Activated T-helper 1 cell treated with Interleukin-2 at 50 U/mL for 16 hours (primary cell): ENCODE results near the gene NDUFA5.
"Not testable (repeated sequence)": the region's sequence is repeated elsewhere in the genome, so short reads cannot be mapped to it uniquely, and the experiment has no call there.

ENCODE experiments used
- DNase-seq: peaks from one replicate; pipeline ENCODE4 v3.0.0-alpha.2; 2020; ENCODE audit warnings: low read depth

NDUFA5 gene

DNA sequence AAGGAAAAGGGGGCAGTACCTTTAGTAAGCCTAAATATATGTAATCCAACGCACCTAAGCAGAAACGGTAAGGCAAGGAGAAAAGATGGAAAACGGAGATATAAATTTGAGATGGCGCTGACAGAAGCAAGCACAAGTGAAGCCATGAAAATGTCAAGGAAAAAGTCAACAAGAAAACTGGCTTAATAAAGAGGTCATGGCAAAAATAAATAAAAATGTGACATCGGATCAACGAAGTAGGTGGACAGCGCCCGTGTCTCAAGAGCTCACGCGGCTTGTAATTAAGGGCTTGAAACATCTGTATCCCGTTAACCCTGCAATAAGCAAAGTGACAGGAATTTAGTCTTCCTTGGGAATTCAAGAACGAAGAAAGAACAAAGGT lies 611 bp downstream of the NDUFA5 start:
- no peak for DNase-seq

DNA sequence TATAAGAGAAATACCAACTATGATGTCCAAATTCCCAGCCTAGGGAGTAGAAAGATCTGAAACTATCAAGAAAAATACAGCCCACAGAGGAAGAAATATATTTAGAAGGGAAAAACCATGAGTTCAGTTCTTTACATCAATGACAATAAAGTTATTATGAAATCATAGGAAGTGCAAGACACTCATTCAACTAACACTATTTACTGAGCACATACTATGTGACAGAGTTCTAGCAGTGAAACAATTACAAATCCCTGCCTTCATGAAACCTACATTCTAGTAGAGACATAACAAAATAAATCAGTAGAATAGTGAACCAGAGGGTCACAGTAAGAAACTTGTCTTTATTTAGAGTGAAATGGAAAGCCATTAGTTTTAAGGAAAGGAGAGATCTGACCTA lies 2.1 kb downstream of the NDUFA5 start:
- no peak for DNase-seq

DNA sequence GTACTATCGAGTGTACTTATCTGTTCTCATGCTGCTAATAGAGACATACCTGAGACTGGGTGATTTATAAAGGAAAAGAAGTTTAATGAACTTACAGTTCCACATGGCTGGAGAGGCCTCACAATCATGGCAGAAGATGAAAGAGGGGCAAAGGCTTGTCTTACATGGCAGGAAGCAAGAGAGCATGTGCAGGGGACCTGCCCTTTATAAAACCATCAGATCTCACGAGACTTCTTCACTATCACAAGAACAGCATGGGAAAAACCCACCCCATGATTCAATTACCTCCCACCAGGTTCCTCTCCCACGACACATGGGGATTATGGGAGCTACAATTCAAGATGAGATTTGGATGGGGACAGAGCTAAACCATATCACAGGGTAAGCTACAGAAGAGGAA lies 4.5 kb downstream of the NDUFA5 start:
- no peak for DNase-seq

DNA sequence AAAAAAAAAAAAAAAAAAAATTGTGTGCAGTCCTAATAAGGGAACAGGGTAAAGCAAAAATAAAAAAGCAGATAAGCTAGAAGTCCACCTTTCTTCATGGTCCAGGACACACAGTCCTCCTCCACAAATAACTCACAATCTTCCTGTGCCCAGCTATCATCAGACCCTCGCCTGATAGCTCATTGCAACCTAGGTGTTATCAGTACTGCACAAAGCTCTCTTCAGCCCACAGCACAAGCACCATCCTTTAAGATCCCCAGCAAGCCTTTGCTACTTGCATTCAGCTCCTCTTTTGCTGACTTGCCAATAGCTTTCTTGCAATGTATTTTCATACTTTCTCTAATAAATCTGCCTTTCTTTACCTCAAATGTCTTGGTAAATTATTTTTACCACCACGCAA lies 5.0 kb downstream of the NDUFA5 start:
- no peak for DNase-seq

DNA sequence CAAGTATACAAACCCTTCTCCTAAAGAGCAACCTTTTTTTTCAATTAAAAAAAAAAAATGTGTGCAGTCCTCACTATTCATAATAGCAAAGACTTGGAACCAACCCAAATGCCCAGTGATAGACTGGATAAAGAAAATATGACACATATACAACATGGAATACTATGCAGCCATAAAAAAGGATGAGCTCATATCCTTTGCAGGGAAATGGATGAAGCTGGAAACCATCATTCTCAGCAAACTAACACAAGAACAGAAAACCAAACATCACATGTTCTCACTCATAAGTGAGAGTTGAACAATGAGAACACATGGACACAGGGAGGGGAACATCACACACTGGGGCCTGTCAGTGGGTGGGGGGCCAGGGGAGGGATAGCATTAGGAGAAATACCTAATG lies 5.5 kb downstream of the NDUFA5 start:
- DNase-seq: not testable (repeated sequence)

DNA sequence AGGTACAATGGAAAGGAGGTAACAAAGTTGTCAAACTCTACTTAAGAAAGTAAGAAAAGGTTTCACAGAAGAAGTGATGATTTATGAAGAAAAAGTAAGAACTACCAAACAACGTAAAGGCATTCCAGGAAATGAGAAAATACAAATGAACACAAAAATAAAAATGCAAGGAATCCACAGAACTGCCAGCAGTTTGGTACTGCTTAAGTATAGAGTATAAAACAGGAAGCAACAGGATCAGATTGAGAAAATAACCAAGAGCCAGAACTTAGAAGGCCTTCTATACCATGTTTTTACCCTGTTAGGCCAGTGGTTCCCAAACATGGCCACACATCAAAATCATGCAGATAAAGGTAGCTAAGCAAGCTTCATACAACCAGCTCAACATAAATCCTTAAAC lies 9.2 kb downstream of the NDUFA5 start:
- no peak for DNase-seq

DNA sequence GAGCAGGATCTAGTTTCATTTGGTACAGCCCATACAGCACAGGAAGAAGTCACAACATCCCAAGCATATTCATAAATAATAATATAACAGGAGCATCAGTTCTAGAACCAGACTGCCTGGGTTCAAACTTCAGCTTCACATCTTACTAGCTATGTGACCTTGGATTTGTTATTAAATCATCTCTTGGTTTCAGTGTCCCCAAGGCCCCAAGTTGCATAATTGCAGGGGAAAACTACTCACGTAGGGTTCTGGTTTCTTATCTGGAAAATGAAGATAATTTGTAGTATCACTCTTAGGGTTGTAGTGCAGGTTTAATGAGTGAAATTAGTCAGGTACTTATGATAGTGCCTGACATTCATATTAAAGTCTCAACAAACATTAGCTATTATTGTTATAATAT lies 17.7 kb downstream of the NDUFA5 start:
- DNase-seq: no peak

DNA sequence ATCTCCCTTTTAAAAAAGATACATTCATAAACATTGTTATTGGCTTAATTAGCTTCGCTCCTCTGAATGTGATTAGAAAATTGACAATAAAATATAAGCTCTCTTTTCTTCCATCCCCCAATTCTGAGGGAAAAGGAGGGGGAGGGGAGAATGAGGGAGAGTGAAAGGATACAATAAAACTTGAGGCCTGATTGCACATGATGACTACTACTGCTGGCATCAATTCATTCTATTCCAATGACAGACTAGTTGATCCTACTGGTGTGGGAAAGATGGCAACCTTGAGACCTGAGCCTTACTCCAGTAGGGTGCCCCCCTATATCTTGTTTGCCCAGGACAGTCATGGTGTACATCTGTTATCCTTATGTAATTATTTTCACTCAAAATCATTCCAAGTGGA lies 18.7 kb downstream of the NDUFA5 start:
- no peak for DNase-seq

DNA sequence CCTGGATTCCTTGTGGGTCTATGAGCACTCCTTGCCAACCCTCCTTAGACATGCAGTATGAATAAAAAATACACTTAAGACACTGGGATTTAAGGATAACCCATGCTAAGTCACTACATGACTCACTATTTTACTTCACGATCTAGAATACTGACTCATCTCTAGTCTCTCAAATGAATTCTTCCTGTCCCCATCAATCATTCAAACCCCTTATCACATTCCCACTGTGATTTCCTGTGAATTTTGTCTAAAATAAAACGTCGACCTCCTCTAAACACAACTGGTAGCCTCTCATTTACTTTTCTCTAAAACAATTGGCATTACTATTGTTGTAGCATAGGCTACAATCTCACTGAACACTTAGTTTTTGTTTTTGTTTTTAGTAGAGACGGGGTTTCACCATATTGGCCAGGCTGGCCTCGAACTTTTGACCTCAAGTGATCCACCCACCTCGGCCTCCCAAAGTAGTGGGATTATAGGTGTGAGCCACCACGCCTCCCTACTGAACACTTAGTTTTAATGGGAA lies 19.4 kb downstream of the NDUFA5 start:
- DNase-seq: no peak

DNA sequence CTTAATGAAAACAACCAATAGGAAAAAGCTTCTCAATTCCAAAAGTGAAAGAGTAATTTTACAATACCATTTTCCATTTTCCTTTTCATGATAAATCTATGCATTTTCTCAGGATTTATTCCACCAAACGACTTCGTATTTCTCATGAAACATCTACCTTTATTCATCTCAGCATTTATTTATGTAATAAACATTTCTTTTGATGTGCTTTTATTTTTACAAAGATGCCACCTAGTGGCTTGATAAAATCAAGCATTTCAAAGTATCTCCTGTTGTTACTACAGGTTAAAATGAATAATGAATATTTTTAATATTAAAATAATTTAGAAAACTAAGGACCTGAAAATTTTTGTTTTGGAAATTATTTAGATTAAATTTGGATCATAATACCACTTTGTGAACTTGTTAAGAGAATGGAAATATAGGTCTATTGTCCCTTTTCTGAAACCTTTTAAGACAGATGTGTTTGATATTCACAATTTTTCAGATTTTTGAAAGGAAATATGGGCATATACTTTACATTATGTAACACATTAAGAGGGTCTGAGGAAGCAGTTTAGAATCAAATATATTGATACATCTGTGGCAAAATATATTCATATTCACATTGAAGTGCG lies 20.5 kb downstream of the NDUFA5 start:
- no peak for DNase-seq

DNA sequence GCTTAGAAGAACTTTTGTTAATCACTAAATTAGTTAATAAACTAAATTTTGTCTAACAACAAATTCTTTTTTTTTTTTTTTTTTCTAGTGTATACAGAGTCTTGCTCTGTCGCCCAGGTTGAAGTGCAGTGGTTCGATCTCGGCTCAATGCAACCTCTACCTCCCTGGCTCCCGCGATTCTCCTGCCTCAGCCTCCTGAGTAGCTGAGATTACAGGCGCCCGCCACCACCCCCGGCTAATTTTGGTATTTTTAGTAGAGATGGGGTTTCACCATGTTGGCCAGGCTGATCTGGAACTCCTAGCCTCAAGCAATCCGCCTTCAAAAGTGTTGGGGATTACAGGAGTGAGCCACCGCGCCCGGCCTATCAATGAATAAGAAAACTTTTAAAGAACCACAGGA lies 22.1 kb downstream of the NDUFA5 start:
- no peak for DNase-seq

DNA sequence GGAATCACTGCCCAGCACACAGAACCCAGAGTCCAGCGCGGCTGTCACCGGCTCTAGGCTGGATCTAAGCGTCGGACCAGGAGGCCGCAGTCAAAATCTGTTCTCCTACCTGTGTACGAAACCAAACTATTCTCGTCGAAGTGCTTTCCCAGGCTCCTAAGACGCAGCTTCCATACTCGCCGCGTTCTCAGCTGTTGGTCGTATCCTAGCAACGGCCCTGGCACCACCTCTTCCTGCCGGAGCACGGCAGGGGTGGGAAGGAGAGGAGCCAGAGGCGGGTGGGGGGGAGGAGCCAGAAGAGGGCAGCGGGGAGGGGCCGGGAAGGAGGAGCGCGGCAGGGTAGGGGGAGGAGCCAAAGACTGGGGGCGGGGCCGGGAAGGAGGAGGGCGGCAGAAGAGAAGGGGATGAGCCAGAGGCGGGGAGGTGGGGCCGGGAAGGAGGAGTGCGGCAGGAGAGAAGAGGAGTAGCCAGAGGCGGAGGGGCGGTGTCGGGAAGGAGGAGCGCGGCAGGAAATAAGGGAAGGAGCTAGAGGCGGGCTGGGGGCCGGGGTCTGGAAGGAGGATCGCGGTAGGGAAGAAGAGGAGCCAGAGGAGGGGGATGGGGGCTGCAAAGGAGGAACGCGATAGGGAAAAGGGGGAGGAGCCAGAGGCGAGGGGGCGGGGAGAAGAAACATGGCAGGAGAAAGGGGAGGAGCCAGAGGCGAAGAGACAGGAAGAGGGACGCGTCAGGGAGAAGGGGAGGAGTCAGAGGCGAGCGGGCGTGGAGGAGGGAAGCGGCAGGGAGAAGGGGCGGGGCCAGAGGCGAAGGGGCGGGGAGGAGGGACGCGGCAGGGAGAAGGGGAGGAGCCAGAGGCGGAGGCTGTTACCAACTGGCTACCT lies 23.0 kb downstream of the NDUFA5 start, which contains the start of gene IQUB:
Gene IQUB (minus strand): TSS at position 213 of the 878 bp plus-strand sequence. CDS start 22,255 bp downstream, outside the sequence.
- DNase-seq: peak; percentile 89

DNA sequence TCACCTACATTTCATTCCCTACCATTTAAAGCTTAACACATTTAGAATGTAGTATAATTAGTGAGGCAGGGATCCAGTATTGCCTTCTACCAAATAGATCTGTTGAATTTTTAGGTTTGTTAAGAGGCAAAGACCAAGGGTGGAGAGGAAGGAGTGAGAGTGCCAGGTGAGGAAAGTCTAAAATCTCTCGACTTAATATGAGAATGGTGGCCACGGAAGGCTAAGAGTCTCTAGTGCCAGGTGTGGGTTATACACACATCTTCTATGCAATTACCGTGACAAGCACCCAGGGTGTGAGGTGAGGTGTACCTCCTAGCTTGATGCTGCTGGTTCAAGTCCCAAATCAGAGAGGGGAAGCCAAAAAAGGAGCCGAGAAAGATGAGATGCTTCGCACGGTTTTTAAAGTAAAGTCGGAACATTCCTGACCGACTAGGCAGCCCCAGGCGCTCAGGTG lies 23.7 kb downstream of the NDUFA5 start:
- DNase-seq: no peak

DNA sequence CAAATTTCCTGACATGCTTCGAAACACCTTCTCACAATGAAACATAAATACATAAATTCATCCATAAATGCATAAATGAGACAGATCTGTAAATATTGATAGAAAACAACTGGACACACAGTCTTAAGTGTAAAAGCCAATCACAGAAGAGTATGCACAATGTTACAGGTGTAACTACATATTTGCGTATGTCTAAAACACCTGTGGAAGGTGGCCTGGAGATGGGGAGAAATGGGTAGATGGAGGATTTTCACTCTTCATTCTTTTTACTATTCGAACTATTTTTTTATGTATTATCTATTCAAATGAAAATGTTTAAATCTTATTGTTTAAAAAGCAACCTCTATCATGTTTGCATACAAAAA lies 24.1 kb downstream of the NDUFA5 start:
- no peak for DNase-seq

DNA sequence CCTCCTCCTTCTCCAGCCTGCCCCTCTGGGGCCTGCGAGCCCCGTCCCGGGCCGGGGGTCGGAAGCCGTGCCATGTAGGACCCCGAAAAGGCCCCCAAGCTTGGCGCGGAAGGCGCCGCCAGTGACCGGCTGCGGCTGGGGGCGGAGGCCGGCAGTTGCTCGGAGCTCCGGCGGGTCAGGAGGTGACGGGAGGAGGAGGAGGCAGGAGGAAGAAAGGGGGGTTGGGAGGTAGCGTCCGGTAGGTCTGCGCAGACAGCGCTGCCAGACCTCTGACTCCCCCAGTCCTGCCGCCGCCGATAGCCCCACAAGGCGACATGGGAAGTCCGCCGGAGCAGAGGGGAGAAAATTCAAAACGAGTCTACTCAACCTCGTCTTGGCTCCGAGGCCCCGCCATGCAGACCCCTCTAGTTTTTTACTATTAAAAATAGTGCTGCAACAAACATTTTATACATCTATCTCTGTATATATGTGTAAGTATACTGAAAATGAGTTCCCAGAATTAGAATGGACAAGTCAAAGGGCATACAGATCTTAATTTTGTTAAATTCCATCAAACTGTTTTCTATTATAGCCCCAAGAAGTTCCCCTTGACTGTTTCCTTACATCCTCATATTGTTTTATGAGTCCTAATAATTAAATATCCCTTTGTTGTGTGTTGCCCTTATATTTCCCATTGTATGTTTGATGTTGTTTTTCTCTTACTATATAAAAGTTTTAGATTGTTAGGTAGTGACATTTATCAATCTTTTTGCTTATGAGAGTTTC lies 24.6 kb downstream of the NDUFA5 start:
- DNase-seq: not testable (repeated sequence)

DNA sequence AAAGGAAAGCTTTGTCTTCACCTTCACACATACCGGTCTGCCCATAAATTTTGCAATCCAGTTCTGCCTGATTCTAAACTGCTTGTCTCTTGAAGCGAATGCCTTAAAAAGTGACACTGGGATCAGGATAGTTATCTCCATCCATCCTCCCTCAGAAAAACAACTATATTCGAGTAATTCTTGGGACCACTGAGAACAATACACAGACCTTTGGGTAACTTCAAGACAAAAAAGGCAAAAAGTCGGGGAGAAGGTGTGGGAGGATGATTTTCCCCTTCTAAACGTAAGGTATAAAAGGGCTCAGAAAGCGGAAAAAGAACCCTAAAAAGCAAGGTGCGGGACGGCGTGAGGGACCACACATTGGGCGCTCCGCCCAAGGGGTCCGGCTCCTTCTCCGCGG lies 25.3 kb downstream of the NDUFA5 start:
- not testable (repeated sequence) for DNase-seq

DNA sequence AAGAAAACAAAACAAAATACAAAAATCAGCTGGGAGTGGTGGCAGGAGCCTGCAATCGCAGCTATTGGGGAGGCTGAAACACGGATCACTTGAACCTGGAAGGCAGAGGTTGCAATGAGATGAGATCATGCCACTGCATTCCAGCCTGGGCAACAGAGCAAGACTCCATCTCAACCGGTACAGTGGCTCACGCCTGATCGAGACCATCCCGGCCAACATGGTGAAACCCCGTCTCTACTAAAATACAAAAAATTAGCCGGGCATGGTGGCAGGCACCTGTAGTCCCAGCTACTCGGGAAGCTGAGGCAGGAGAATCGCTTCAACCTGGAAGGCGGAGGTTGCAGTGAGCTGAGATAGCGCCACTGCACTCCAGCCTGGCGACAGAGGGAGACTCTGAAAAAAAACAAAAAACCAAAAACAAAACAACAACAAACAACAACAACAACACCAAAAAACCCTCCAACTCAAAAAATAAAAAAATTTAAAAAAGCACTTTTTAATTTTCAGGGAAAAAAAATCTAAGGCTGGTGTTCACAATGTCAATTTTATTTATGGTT lies 27.5 kb downstream of the NDUFA5 start:
- DNase-seq: not testable (repeated sequence)

DNA sequence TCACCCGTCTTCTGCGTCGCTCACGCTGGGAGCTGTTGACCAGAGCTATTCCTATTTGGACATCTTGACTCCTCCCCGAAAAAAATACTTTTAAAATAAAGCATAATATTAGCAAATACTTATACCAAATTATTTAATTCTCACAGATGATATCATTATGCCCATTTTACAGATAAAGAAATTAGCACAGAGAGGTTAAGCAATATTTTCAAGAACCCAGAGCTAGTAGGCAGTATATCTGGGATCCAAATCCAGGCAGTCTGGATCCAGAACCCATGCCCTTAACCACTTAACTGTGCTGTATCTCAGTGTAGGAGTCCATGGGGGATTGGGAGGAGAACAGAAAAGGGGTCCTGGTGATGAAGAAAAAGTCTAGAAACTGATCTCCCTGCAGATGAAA lies 29.4 kb downstream of the NDUFA5 start:
- no peak for DNase-seq

DNA sequence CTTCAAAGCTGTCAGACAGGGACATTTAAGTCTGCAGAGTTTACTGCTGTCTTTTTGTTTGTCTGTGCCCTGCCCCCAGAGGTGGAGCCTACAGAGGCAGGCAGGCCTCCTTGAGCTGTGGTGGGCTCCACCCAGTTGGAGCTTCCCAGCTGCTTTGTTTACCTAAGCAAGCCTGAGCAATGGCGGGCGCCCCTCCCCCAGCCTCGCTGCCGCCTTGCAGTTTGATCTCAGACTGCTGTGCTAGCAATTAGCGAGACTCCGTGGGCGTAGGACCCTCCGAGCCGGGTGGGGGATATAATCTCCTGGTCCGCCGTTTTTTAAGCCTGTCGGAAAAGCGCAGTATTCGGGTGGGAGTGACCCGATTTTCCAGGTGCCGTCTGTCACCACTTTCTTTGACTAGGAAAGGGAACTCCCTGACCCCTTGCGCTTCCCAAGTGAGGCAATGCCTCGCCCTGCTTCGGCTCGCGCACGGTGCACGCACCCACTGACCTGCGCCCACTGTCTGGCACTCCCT lies 29.8 kb downstream of the NDUFA5 start:
- DNase-seq: not testable (repeated sequence)

DNA sequence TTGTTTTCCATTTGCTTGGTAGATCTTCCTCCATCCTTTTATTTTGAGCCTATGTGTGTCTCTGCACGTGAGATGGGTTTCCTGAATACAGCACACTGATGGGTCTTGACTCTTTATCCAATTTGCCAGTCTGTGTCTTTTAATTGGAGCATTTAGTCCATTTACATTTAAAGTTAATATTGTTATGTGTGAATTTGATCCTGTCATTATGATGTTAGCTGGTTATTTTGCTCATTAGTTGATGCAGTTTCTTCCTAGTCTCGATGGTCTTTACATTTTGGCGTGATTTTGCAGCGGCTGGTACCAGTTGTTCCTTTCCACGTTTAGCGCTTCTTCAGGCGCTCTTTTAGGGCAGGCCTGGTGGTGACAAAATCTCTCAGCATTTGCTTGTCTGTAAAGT lies 31.1 kb downstream of the NDUFA5 start:
- DNase-seq: not testable (repeated sequence)

DNA sequence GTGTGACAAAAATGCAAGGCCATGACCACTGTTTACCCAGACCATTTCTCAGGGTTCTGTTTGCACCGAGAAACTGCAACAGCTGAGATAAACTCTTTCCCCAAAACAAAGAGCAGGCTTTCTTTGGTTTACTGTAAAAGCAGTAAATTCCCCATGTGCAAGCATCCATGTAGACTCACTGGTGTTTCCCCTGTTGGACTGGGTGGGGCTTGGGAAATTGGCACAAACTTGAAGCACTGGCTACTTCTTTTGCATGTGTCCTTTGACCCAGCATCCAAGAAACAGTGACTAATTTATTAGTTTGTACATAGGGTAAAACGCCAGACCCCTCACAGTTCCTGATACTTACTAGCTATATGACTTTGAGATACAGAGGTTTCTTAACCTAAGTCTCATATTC lies 35.6 kb downstream of the NDUFA5 start:
- no peak for DNase-seq

DNA sequence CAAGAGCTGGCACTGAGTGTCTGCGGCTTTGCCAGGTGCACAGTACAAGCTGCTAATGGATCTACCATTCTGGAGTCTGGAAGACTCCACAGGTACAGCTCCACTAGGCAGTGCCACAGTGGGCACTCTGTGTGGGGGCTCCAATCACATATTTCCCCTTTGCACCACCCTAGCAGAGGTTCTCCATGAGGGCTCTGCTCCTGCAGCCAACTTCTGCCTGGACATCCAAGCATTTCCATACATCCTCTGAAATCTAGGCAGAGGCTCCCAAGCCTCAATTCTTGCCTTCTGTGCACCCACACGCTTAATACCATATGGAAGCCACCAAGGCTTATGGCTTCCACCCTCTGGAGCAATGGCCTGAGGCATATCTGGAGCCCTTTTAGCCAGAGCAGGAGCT lies 52.4 kb downstream of the NDUFA5 start:
- no peak for DNase-seq
